MM.1S (cell line): Measurements from ENCODE around the gene DAB1.

Experiments used
- EZH2phosphoT487 ChIP-seq: fragments of 300-600 bp; sonication (generic); IDR thresholded peaks from 2 replicates; pipeline ENCODE4 v1.6.1; 2018; ENCODE audit warnings: antibody characterized with exemption, low read length
- TF ChIP-seq, protein P1 (sequence below): fragments of 300-600 bp; sonication (generic); IDR thresholded peaks from 2 replicates; pipeline ENCODE4 v1.5.1; 2016; ENCODE audit warnings: antibody characterized with exemption, low read length, mixed read lengths

DNA sequence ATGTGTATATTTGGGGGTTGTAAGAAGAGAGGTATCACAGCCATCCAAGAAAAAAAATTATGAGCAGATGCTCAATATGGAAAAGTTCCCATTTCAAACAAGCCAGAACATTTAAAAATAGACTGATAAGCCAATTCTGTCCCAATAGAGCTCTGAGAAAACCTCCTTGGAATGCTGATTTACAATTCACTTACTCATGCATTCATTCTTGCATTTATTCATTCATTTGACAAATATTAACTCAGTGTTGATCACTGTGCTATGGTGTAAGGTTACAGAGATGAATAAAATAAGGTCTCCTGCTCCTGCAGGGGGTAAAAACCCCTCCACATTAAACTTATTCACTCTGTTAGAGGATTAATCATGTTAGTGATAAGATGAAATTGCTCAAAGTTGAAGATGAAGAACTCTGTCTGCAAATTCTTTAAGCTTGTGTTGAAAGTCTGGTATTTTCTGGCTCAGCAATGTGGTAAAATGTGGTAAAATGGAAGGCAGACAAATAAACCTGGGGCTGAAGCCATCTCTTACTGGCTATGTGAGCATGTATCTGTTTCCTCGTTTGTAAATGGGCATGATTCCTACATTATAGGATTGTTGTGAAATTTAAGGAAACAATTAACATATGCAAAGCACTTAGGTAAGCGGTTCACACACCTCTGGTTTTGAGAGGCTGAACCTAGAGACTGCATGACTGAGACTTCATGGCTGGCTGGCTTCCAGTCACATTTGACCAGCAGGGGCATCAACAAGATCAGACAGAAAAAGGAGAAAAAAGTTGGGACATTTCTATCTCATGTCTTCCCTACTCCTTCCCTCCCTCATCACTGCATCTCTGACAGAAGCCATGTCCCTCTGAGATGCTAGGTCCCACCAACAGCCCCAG lies 45.0 kb upstream of the DAB1 start:
- TF ChIP-seq, protein P1, sequence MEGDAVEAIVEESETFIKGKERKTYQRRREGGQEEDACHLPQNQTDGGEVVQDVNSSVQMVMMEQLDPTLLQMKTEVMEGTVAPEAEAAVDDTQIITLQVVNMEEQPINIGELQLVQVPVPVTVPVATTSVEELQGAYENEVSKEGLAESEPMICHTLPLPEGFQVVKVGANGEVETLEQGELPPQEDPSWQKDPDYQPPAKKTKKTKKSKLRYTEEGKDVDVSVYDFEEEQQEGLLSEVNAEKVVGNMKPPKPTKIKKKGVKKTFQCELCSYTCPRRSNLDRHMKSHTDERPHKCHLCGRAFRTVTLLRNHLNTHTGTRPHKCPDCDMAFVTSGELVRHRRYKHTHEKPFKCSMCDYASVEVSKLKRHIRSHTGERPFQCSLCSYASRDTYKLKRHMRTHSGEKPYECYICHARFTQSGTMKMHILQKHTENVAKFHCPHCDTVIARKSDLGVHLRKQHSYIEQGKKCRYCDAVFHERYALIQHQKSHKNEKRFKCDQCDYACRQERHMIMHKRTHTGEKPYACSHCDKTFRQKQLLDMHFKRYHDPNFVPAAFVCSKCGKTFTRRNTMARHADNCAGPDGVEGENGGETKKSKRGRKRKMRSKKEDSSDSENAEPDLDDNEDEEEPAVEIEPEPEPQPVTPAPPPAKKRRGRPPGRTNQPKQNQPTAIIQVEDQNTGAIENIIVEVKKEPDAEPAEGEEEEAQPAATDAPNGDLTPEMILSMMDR = no peak
- no peak for TF ChIP-seq EZH2phosphoT487
